Brain microvascular endothelial cell (primary cell): ENCODE measurements around the gene OR13C2.
"Not testable (repeated sequence)": the region's sequence is repeated elsewhere in the genome, so short reads cannot be mapped to it uniquely, and the experiment has no call there.

ENCODE experiments used
- DNase-seq: peaks from one replicate; pipeline ENCODE4 v3.0.0-alpha.2; 2020
- H3K27ac ChIP-seq: fragments of 250-450 bp; sonication (Bioruptor Pico); 2 replicates; pipeline ENCODE4 v1.5.1; 2020; ENCODE audit warnings: mild to moderate bottlenecking, moderate library complexity
- H3K27me3 ChIP-seq: fragments of 250-450 bp; sonication (Bioruptor Pico); replicated peaks from 2 replicates; pipeline ENCODE4 v1.5.1; 2020; ENCODE audit warnings: mild to moderate bottlenecking
- H3K36me3 ChIP-seq: fragments of 250-450 bp; sonication (Bioruptor Pico); replicated peaks from 2 replicates; pipeline ENCODE4 v1.5.1; 2020; ENCODE audit warnings: mild to moderate bottlenecking
- H3K4me3 ChIP-seq: 2 replicates; pipeline ENCODE4 v1.5.1; 2011; ENCODE audit warnings: low read depth, mild to moderate bottlenecking, control low read depth, low read length, moderate library complexity
- CTCF ChIP-seq: IDR thresholded peaks from 2 replicates; pipeline ENCODE4 v1.5.1; 2011; ENCODE audit warnings: low read depth, mild to moderate bottlenecking, moderate library complexity, low read length, control low read depth, inconsistent platforms; ENCODE audit errors: missing control alignments
- in situ Hi-C: cut with HindIII; loops from 2 replicates; pipeline ENCODE4 v1.10.0; 2017; ENCODE audit warnings: low sequenced_read_pairs, low pct_ligation_motif_present

Gene OR13C2

GRCh38 chr9:104608336-104608735 lies 2.9 kb upstream of the OR13C2 start:
- no peak for TF ChIP-seq CTCF
- no peak overlapping the region for H3K4me3 ChIP-seq
- H3K27me3 ChIP-seq, result no peaks in the 10 kb centered on the region
- H3K36me3 ChIP-seq, result no peaks in the 10 kb centered on the region
- DNase-seq, result no peak
- in situ Hi-C loops, result no loop called here
- H3K27ac ChIP-seq, result no peak overlapping the region

- TF ChIP-seq CTCF, result no peak
- Histone ChIP-seq H3K4me3 (no peak overlapping the region), H3K36me3 (no peaks in the 10 kb centered on the region), H3K27me3 (no peaks in the 10 kb centered on the region), H3K27ac (no peak overlapping the region)
- DNase-seq, result no peak
- in situ Hi-C loops, result no loop called here
These were observed 725 bp upstream of the OR13C2 start for GRCh38 chr9:104606152-104606551.

GRCh38 chr9:104604801-104605200 lies 626 bp downstream of the OR13C2 start:
- no peak for DNase-seq
- Histone ChIP-seq H3K36me3 (no peaks in the 10 kb centered on the region), H3K4me3 (no peak overlapping the region), H3K27me3 (no peaks in the 10 kb centered on the region), H3K27ac (no peak overlapping the region)
- TF ChIP-seq CTCF, result no peak
- in situ Hi-C loops, result no loop called here

- H3K36me3 ChIP-seq, H3K27me3 ChIP-seq, DNase-seq, in situ Hi-C loops, H3K27ac ChIP-seq, H3K4me3 ChIP-seq: not testable (repeated sequence)
These were observed 6.1 kb downstream of the OR13C2 start, which contains the start of gene OR13C5 for GRCh38 chr9:104599313-104599712. OR13C5 (minus strand) TSS chr9:104599413; CDS start chr9:104599413, 0 bp downstream.

- in situ Hi-C loops, H3K4me3 ChIP-seq, DNase-seq, H3K27me3 ChIP-seq, H3K36me3 ChIP-seq, H3K27ac ChIP-seq: not testable (repeated sequence)
These were observed 6.7 kb downstream of the OR13C2 start for GRCh38 chr9:104598749-104599148.

- no peak for DNase-seq
- in situ Hi-C loops, result no loop called here
- Histone ChIP-seq H3K27ac (no peak overlapping the region), H3K27me3 (no peaks in the 10 kb centered on the region), H3K4me3 (no peak overlapping the region), H3K36me3 (no peaks in the 10 kb centered on the region)
- TF ChIP-seq CTCF, result no peak
These were observed 15.8 kb downstream of the OR13C2 start for GRCh38 chr9:104589626-104590025.

GRCh38 chr9:104586496-104587180 lies 18.8 kb downstream of the OR13C2 start:
- in situ Hi-C loops, result no loop called here
- no peaks in the 10 kb centered on the region for H3K27me3 ChIP-seq
- no peak overlapping the region for H3K4me3 ChIP-seq
- no peak for TF ChIP-seq CTCF
- DNase-seq, result no peak
- H3K27ac ChIP-seq, result no peak overlapping the region
- H3K36me3 ChIP-seq, result no peaks in the 10 kb centered on the region
